ENCODE results near the gene WDR74. TPM values are rescaled to one million over a fixed set of nuclear protein-coding genes. Genes with fewer than 3 reads are reported as not detected.

The WDR74 gene
- total and polyA plus RNA-seq, 2 of the 13 experiments (the other 11 are each of a cell fraction or from before 2014, with no cell fraction given) = 77.0 to 83.3 TPM

GRCh38 chr11:62791501-62792201 lies 47.7 kb downstream of the WDR74 start, which contains the start of gene TMEM223 (continued):
- TF ChIP-seq ZNF121 (CRISPR knock-in tag; IDR thresholded peaks at IDR 0.05) = 0 out of 2 replicates have a peak, but pooled peaks have one; percentile 22
- TF ChIP-seq, protein P1, sequence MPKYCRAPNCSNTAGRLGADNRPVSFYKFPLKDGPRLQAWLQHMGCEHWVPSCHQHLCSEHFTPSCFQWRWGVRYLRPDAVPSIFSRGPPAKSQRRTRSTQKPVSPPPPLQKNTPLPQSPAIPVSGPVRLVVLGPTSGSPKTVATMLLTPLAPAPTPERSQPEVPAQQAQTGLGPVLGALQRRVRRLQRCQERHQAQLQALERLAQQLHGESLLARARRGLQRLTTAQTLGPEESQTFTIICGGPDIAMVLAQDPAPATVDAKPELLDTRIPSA (CRISPR knock-in tag; IDR thresholded peaks at IDR 0.05; ENCODE audit: borderline replicate concordance) = 0 out of 2 replicates have a peak, but pooled peaks have one; percentile 86
- no peak; the same call in 1 of the 2 replicates for TF ChIP-seq HIC2 (CRISPR knock-in tag; IDR thresholded peaks at IDR 0.05; ENCODE audit: low read depth)
- TF ChIP-seq ZBTB7B (CRISPR knock-in tag; IDR thresholded peaks at IDR 0.05) = peak; percentile 76
- no peak for TF ChIP-seq ZNF224 (CRISPR knock-in tag; IDR thresholded peaks at IDR 0.05)
- TF ChIP-seq RFX1 (IDR thresholded peaks at IDR 0.05) = no peak
- peak; percentile 41; the same call in 1 of the 2 replicates for TF ChIP-seq ETV6 (CRISPR knock-in tag; conservative IDR thresholded peaks at IDR 0.05)
- TF ChIP-seq AKAP8 (CRISPR knock-in tag; IDR thresholded peaks at IDR 0.05) = peak; percentile 95
- TF ChIP-seq ZNF746 (CRISPR knock-in tag; IDR thresholded peaks at IDR 0.05) = no peak
- peak; percentile 99 for TF ChIP-seq RBFOX2 (IDR thresholded peaks at IDR 0.05; ENCODE audit: low read depth, low read length)
- TF ChIP-seq MYNN (CRISPR knock-in tag; IDR thresholded peaks at IDR 0.05; ENCODE audit: low read depth) = 0 out of 2 replicates have a peak, but pooled peaks have one; percentile 56
- TF ChIP-seq KLF11 (CRISPR knock-in tag; IDR thresholded peaks at IDR 0.05) = 0 out of 2 replicates have a peak, but pooled peaks have one; percentile 43
- no peak for TF ChIP-seq ZNF766 (CRISPR knock-in tag; IDR thresholded peaks at IDR 0.05; ENCODE audit: borderline replicate concordance)
- no peak for TF ChIP-seq PREB (CRISPR knock-in tag; IDR thresholded peaks at IDR 0.05)
- peak; percentile 32; the same call in 1 of the 2 replicates for TF ChIP-seq FOSL2 (CRISPR knock-in tag; IDR thresholded peaks at IDR 0.05)
- 0 out of 2 replicates have a peak, but pooled peaks have one; percentile 51 for TF ChIP-seq ZNF354B (CRISPR knock-in tag; IDR thresholded peaks at IDR 0.05)
- TF ChIP-seq, protein P2, sequence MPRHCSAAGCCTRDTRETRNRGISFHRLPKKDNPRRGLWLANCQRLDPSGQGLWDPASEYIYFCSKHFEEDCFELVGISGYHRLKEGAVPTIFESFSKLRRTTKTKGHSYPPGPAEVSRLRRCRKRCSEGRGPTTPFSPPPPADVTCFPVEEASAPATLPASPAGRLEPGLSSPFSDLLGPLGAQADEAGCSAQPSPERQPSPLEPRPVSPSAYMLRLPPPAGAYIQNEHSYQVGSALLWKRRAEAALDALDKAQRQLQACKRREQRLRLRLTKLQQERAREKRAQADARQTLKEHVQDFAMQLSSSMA (CRISPR knock-in tag; IDR thresholded peaks at IDR 0.05) = peak; percentile 96
- TF ChIP-seq ZNF546 (CRISPR knock-in tag; conservative IDR thresholded peaks at IDR 0.05) = peak; percentile 94
- TF ChIP-seq E2F1 (CRISPR knock-in tag; IDR thresholded peaks at IDR 0.05) = no peak
- peak; percentile 78 for TF ChIP-seq ZHX1 (CRISPR knock-in tag; IDR thresholded peaks at IDR 0.05; ENCODE audit: low read depth)
- TF ChIP-seq TBX2 (CRISPR knock-in tag; IDR thresholded peaks at IDR 0.05; ENCODE audit: borderline replicate concordance) = peak; percentile 82; the same call in 1 of the 2 replicates
- TF ChIP-seq ZNF598 (CRISPR knock-in tag; IDR thresholded peaks at IDR 0.05; ENCODE audit: borderline replicate concordance) = peak; percentile 92; the same call in 1 of the 2 replicates

All from HepG2 (cell line).